Adrenal gland (tissue), 12 donors: ENCODE results near the gene PPIA. TPM values are rescaled to one million over a fixed set of nuclear protein-coding genes. Genes with fewer than 3 reads are reported as not detected.

Experiments used
- DNase-seq, 7 donors: peaks; one replicate each; pipeline ENCODE4 v3.0.0-alpha.2; 2019 to 2020
- H3K27ac ChIP-seq, 5 donors: fragments of 200-600 bp; sonication (generic) in 4 of 5; 1 replicate in 3 of 5; 2 replicates in 2 of 5; pipeline versions ENCODE4 v1.5.1 to v1.8.0; 2016 to 2020; ENCODE audit warnings: mild to moderate bottlenecking in 1 of 5
- H3K27me3 ChIP-seq: fragments of 200-600 bp; 2 replicates; pipeline ENCODE4 v1.8.0; 2021
- H3K36me3 ChIP-seq, 2 donors: fragments of 200-600 bp; replicated peaks in 1 of 2; 1 replicate in 1 of 2; 2 replicates in 1 of 2; pipeline versions ENCODE4 v1.5.1 to v1.8.0; 2018 to 2022
- H3K4me1 ChIP-seq, 2 donors: fragments of 200-600 bp; replicated peaks in 1 of 2; 1 replicate in 1 of 2; 2 replicates in 1 of 2; pipeline versions ENCODE4 v1.5.1 to v1.8.0; 2018 to 2021
- H3K4me3 ChIP-seq, 4 donors: fragments of 200-600 bp; sonication (generic) in 3 of 4; one replicate each; pipeline ENCODE4 v1.5.1; 2016 to 2018
- H3K9me3 ChIP-seq, 3 donors: fragments of 200-600 bp; sonication (generic) in 1 of 3; replicated peaks in 1 of 3; 1 replicate in 2 of 3; 2 replicates in 1 of 3; pipeline versions ENCODE4 v1.5.1 to v1.8.0; 2016 to 2021
- CTCF ChIP-seq, 6 experiments: fragments of 450-650 bp in 4 of 6; fragments of 200-600 bp in 2 of 6; sonication (generic) in 1 of 6; IDR thresholded peaks; 1 replicate in 5 of 6; 2 replicates in 1 of 6; pipeline versions ENCODE4 v1.5.1 to v1.8.0; 2016 to 2021; ENCODE audit warnings: antibody characterized with exemption in 6 of 6, mild to moderate bottlenecking in 2 of 6, moderate library complexity in 1 of 6
- POLR2A ChIP-seq, 2 donors: fragments of 450-650 bp; IDR thresholded peaks; one replicate each; pipeline ENCODE4 v1.6.1; 2017; ENCODE audit warnings: antibody characterized with exemption in 2 of 2, mild to moderate bottlenecking in 2 of 2, moderate library complexity in 1 of 2
- WGBS, 4 donors: extraction: QIAGEN DNeasy Blood & Tissue Kit in 2 of 4; methylation state at CpG; one replicate each; pipeline versions ENCODE4 v1.1.5 to v1.1.7; 2013 to 2017; 5-methylcytosine and 5-hydroxymethylcytosine counted together
- intact Hi-C, 2 donors: fragments of 100-400 bp; cut with DNase I; formaldehyde crosslinking; loops; one replicate each; pipeline versions ENCODE4 v1.14.1 to v1.15.0; 2022 to 2023
- polyA plus RNA-seq, 3 donors: library from polyadenylated mRNA; stranded (reverse); fragments of 200-250 nt in 2 of 3; fragments of 350-450 nt in 1 of 3; fragmentation: Illumina TruSeq in 1 of 3; extraction: RNeasy Lipid Tissue Mini Kit (QIAGEN cat#74804) in 1 of 3; gene quantifications; one replicate each; pipeline ENCODE4 v1.2.3, GENCODE V29; 2013 to 2014
- total RNA-seq, 9 donors: library from RNA; depleted of rRNA in 4 of 9; stranded (reverse); fragments of >200 nt in 4 of 9; fragments of 120-200 nt in 1 of 9; fragmentation: NEBNext Ultra II Directional in 1 of 9; extraction: Animal tissue kit (Norgen Biotek cat#: 25700) in 1 of 9; gene quantifications; one replicate each; pipeline versions ENCODE4 v1.1.0 to v1.2.4, GENCODE V29; 2013 to 2023
- donor health status: healthy with polysubstance abuse.
- donor health status: Bipolar disorder and iron deficiency.
- donor health status: DM: yes; HTN: yes; CAD: no.
- donor health status: DM: no; HTN: no; CAD: no.
- donor health status: DM: no; HTN: no; CAD: no.
- donor health status: DM: yes; HTN: yes; CAD: no.

PPIA gene
- total and polyA plus RNA-seq, 12 donors: 589 to 3,672 (median 1,389) TPM

GRCh38 chr7:44757311-44757710 lies 39.2 kb upstream of the PPIA start:
- TF ChIP-seq POLR2A (IDR thresholded peaks at IDR 0.05): no peak
- no peak for TF ChIP-seq CTCF (IDR thresholded peaks at IDR 0.05)
- Histone ChIP-seq H3K9me3 (no peaks in the 10 kb centered on the region), H3K4me3 (no peak overlapping the region), H3K27ac (no peak overlapping the region), H3K4me1 (peaks cover 0 to 13% of the 10 kb centered on the region in 2 donors), H3K36me3 (peaks cover 0 to 54% of the 10 kb centered on the region in 2 donors), H3K27me3 (no peaks in the 10 kb centered on the region)
- no peak for DNase-seq
- intact Hi-C loops: no loop called here
- 76 to 84% (median 82%) methylated on average over 10 of the region's 10 CpGs for WGBS, 4 donors

GRCh38 chr7:44757739-44758138 lies 38.7 kb upstream of the PPIA start:
- Histone ChIP-seq H3K4me1 (peaks cover 0 to 13% of the 10 kb centered on the region in 2 donors), H3K9me3 (no peaks in the 10 kb centered on the region), H3K36me3 (peaks cover 0 to 56% of the 10 kb centered on the region in 2 donors), H3K27me3 (no peaks in the 10 kb centered on the region), H3K27ac (no peak overlapping the region), H3K4me3 (no peak overlapping the region)
- WGBS, 4 donors: 89 to 98% (median 92%) methylated on average over 4 to 7 of the region's 7 CpGs
- TF ChIP-seq CTCF (IDR thresholded peaks at IDR 0.05) (no peak), POLR2A (IDR thresholded peaks at IDR 0.05) (no peak)
- DNase-seq: no peak
- intact Hi-C loops: no loop called here

- Histone ChIP-seq H3K36me3 (peaks cover 0 to 71% of the 10 kb centered on the region in 2 donors), H3K9me3 (no peaks in the 10 kb centered on the region), H3K4me1 (peaks cover 0 to 13% of the 10 kb centered on the region in 2 donors), H3K27me3 (no peaks in the 10 kb centered on the region), H3K4me3 (no peak overlapping the region), H3K27ac (no peak overlapping the region)
- no peak for TF ChIP-seq POLR2A (IDR thresholded peaks at IDR 0.05)
- DNase-seq: no peak
- intact Hi-C loops: no loop called here
- WGBS, 4 donors: 87 to 97% (median 89%) methylated on average over 4 to 9 of the region's 9 CpGs
Observed at GRCh38 chr7:44759246-44759645, 37.2 kb upstream of the PPIA start.

GRCh38 chr7:44760034-44760580 lies 36.4 kb upstream of the PPIA start:
- Histone ChIP-seq H3K4me1 (peaks cover 0 to 14% of the 10 kb centered on the region in 2 donors), H3K4me3 (no peak overlapping the region), H3K27me3 (no peaks in the 10 kb centered on the region), H3K9me3 (no peaks in the 10 kb centered on the region), H3K27ac (no peak overlapping the region), H3K36me3 (peaks cover 0 to 79% of the 10 kb centered on the region in 2 donors)
- 90 to 96% (median 94%) methylated on average over 17 to 18 of the region's 18 CpGs for WGBS, 4 donors
- no peak for DNase-seq
- TF ChIP-seq CTCF (IDR thresholded peaks at IDR 0.05) (no peak), POLR2A (IDR thresholded peaks at IDR 0.05) (no peak)
- intact Hi-C loops: loop anchor here (10.0 kb wide), 3 partner anchors 75 to 175 kb away; partner anchors contain the start of gene TMED4 (in 1 of the 2)
